H1 (cell line): ENCODE results near the gene PTH1R. TPM values are rescaled to one million over a fixed set of nuclear protein-coding genes. Genes with fewer than 3 reads are reported as not detected.
A peak's percentile ranks its signal among the peaks of the same experiment; 100 is the strongest.

Experiments used
- CTCF ChIA-PET: fragments of 300-600 bp; sonication (Branson Sonifier 250); formaldehyde crosslinking; loops from one replicate; lab custom pipeline; 2021; ENCODE audit not compliant: partially characterized antibody; lab: Charles Lee
- POLR2A ChIA-PET: fragments of 300-600 bp; sonication (Branson Sonifier 250); formaldehyde crosslinking; loops from one replicate; lab custom pipeline; 2021; ENCODE audit warnings: inconsistent platforms; ENCODE audit not compliant: partially characterized antibody; lab: Charles Lee
- DNase-seq, 2 experiments: peaks; one replicate each; pipeline versions ENCODE4 v3.0.0 to v3.0.0-alpha.2; 2010 to 2022; ENCODE audit warnings: low spot score in 2 of 2, low read depth in 1 of 2, mixed read lengths in 1 of 2
- FAIRE-seq: peaks from 2 replicates; lab custom pipeline; 2011; peaks lifted over from hg19 to GRCh38; lab: Jason Lieb, UNC
- H2AFZ ChIP-seq: 2 replicates; pipeline ENCODE4 v1.8.1; 2012; ENCODE audit warnings: low read length, inconsistent platforms
- H2AK5ac ChIP-seq: 2 replicates; pipeline ENCODE4 v1.6.1; 2013; ENCODE audit warnings: low read depth, low read length
- H2BK120ac ChIP-seq: replicated peaks from 2 replicates; pipeline ENCODE3; 2013; ENCODE audit warnings: low read depth, low read length, inconsistent platforms
- H2BK12ac ChIP-seq: 2 replicates; pipeline ENCODE4 v1.6.1; 2013; ENCODE audit warnings: low read depth, low read length
- H2BK15ac ChIP-seq: 2 replicates; pipeline ENCODE4 v1.6.1; 2013; ENCODE audit warnings: low read length
- H2BK20ac ChIP-seq: 2 replicates; pipeline ENCODE4 v1.6.1; 2013; ENCODE audit warnings: low read length
- H2BK5ac ChIP-seq: 2 replicates; pipeline ENCODE4 v1.6.1; 2013; ENCODE audit warnings: low read depth, low read length
- H3K14ac ChIP-seq: 2 replicates; pipeline ENCODE4 v1.6.1; 2013; ENCODE audit warnings: inconsistent platforms; ENCODE audit not compliant: insufficient read length
- H3K18ac ChIP-seq: 2 replicates; pipeline ENCODE4 v1.6.1; 2013; ENCODE audit warnings: low read length; ENCODE audit errors: extremely low read depth
- H3K23ac ChIP-seq: 2 replicates; pipeline ENCODE4 v1.6.1; 2013; ENCODE audit warnings: inconsistent platforms; ENCODE audit not compliant: insufficient read length
- H3K23me2 ChIP-seq: 2 replicates; pipeline ENCODE4 v1.6.1; 2013; ENCODE audit warnings: low read depth, low read length
- H3K27ac ChIP-seq: 2 replicates; pipeline ENCODE4 v1.6.1; 2011; ENCODE audit warnings: low read depth, low read length, inconsistent platforms
- H3K27me3 ChIP-seq, 4 experiments: replicated peaks in 1 of 4; 1 replicate in 1 of 4; 2 replicates in 3 of 4; pipeline versions ENCODE4 v1.6.1 to v1.8.1; 2011 to 2013; ENCODE audit warnings: low read length in 3 of 4, mild to moderate bottlenecking in 3 of 4, inconsistent platforms in 2 of 4, mixed read lengths in 2 of 4, moderate library complexity in 1 of 4; ENCODE audit not compliant: control insufficient read depth in 3 of 4, insufficient read depth in 3 of 4; ENCODE audit errors: extremely low read depth in 1 of 4
- H3K36me3 ChIP-seq, 4 experiments: 2 replicates each; pipeline versions ENCODE4 v1.6.1 to v1.8.1; 2011 to 2013; ENCODE audit warnings: mild to moderate bottlenecking in 4 of 4, low read length in 3 of 4, moderate library complexity in 2 of 4, control low read depth in 1 of 4, inconsistent platforms in 1 of 4; ENCODE audit not compliant: insufficient read depth in 4 of 4, control insufficient read depth in 2 of 4
- H3K4ac ChIP-seq: replicated peaks from 2 replicates; pipeline ENCODE3; 2013; ENCODE audit warnings: low read length, low read depth, mixed read lengths, inconsistent platforms; ENCODE audit not compliant: insufficient read length
- H3K4me1 ChIP-seq, 4 experiments: replicated peaks in 1 of 4; 1 replicate in 1 of 4; 2 replicates in 3 of 4; pipeline versions ENCODE4 v1.6.1 to v1.8.1; 2011 to 2013; ENCODE audit warnings: low read length in 3 of 4, inconsistent platforms in 2 of 4, mixed read lengths in 1 of 4; ENCODE audit not compliant: insufficient read depth in 4 of 4, control insufficient read depth in 3 of 4
- H3K4me2 ChIP-seq, 2 experiments: 2 replicates each; pipeline versions ENCODE4 v1.6.1 to v1.8.1; 2011 to 2013; ENCODE audit warnings: low read depth in 2 of 2, low read length in 2 of 2, control low read depth in 1 of 2, inconsistent platforms in 1 of 2, mild to moderate bottlenecking in 1 of 2; ENCODE audit not compliant: insufficient read depth in 1 of 2
- H3K4me3 ChIP-seq, 4 experiments: fragments of 200-600, 300-600 bp in 1 of 4; sonication (generic), shearing (Covaris generic), sonication (Bioruptor Twin) in 1 of 4; 2 replicates each; pipeline versions ENCODE4 v1.5.1 to v1.8.1; 2011 to 2016; ENCODE audit warnings: low read length in 4 of 4, low read depth in 3 of 4, control low read depth in 2 of 4, inconsistent platforms in 2 of 4, mild to moderate bottlenecking in 2 of 4, mixed read lengths in 1 of 4, moderate library complexity in 1 of 4; ENCODE audit not compliant: insufficient read depth in 2 of 4; ENCODE audit errors: extremely low read depth in 1 of 4
- H3K56ac ChIP-seq: replicated peaks from 2 replicates; pipeline ENCODE3; 2013; ENCODE audit warnings: low read depth, mild to moderate bottlenecking, mixed read lengths, low read length, inconsistent platforms; ENCODE audit not compliant: insufficient read length
- H3K79me1 ChIP-seq: 2 replicates; pipeline ENCODE4 v1.6.1; 2013; ENCODE audit warnings: low read depth, low read length, control low read depth
- H3K79me2 ChIP-seq, 2 experiments: 2 replicates each; pipeline versions ENCODE4 v1.6.1 to v1.8.1; 2012 to 2013; ENCODE audit warnings: low read length in 2 of 2, mild to moderate bottlenecking in 2 of 2, inconsistent platforms in 1 of 2; ENCODE audit not compliant: insufficient read depth in 2 of 2, control insufficient read depth in 1 of 2
- H3K9ac ChIP-seq, 4 experiments: replicated peaks in 1 of 4; 1 replicate in 1 of 4; 2 replicates in 3 of 4; pipeline versions ENCODE4 v1.6.1 to v1.8.1; 2011 to 2013; ENCODE audit warnings: low read depth in 3 of 4, low read length in 3 of 4, control low read depth in 2 of 4, mild to moderate bottlenecking in 2 of 4, moderate library complexity in 2 of 4, inconsistent platforms in 1 of 4; ENCODE audit errors: extremely low read depth in 1 of 4
- H3K9me3 ChIP-seq, 2 experiments: 2 replicates each; pipeline versions ENCODE4 v1.6.1 to v1.8.1; 2012 to 2013; ENCODE audit warnings: mild to moderate bottlenecking in 2 of 2, moderate library complexity in 2 of 2, control low read depth in 1 of 2, inconsistent platforms in 1 of 2, low read depth in 1 of 2, low read length in 1 of 2, mixed read lengths in 1 of 2; ENCODE audit not compliant: insufficient read depth in 2 of 2
- H4K20me1 ChIP-seq, 2 experiments: replicated peaks in 1 of 2; 2 replicates each; pipeline versions ENCODE3 to v1.8.1; 2011 to 2013; ENCODE audit warnings: inconsistent platforms in 2 of 2, low read length in 2 of 2, mild to moderate bottlenecking in 1 of 2; ENCODE audit not compliant: insufficient read depth in 2 of 2, control insufficient read depth in 1 of 2
- H4K5ac ChIP-seq: 2 replicates; pipeline ENCODE4 v1.6.1; 2013; ENCODE audit warnings: low read length, low read depth, mixed read lengths, inconsistent platforms; ENCODE audit not compliant: insufficient read length
- H4K8ac ChIP-seq: 2 replicates; pipeline ENCODE4 v1.8.0; 2013; ENCODE audit warnings: mild to moderate bottlenecking, moderate library complexity, low read length, inconsistent platforms; ENCODE audit not compliant: insufficient read depth; ENCODE audit errors: extremely low read depth
- H4K91ac ChIP-seq: replicated peaks from 2 replicates; pipeline ENCODE3; 2013; ENCODE audit warnings: low read length, mixed read lengths, inconsistent platforms; ENCODE audit not compliant: insufficient read length
- ASH2L ChIP-seq: fragments of 200-600, 300-600 bp; sonication (generic); IDR thresholded peaks from one replicate; pipeline ENCODE4 v1.7.1; 2017; ENCODE audit warnings: low read length
- ATF2 ChIP-seq: IDR thresholded peaks from 2 replicates; pipeline ENCODE4 v1.6.1; 2012; ENCODE audit warnings: low read length, inconsistent platforms
- CREB1 ChIP-seq: IDR thresholded peaks from 2 replicates; pipeline ENCODE4 v1.6.1; 2012; ENCODE audit warnings: inconsistent platforms
- MAFK ChIP-seq: IDR thresholded peaks from 2 replicates; pipeline ENCODE4 v1.6.1; 2012; ENCODE audit warnings: low read depth, mild to moderate bottlenecking, improper control_type of control experiment, low read length
- NRF1 ChIP-seq: IDR thresholded peaks from 2 replicates; pipeline ENCODE4 v1.6.1; 2011; ENCODE audit warnings: mild to moderate bottlenecking, low read depth, low read length, improper control_type of control experiment
- RFX5 ChIP-seq: IDR thresholded peaks from 2 replicates; pipeline ENCODE4 v1.6.1; 2011; ENCODE audit warnings: low read depth, low read length, improper control_type of control experiment, borderline replicate concordance
- TAF7 ChIP-seq: optimal IDR thresholded peaks from 2 replicates; pipeline ENCODE3; 2011; ENCODE audit warnings: low read depth, mild to moderate bottlenecking, inconsistent platforms, low read length, moderate library complexity, borderline replicate concordance
- USF2 ChIP-seq: IDR thresholded peaks from 2 replicates; pipeline ENCODE4 v1.6.1; 2011; ENCODE audit warnings: low read length, improper control_type of control experiment
- ZNF274 ChIP-seq: IDR thresholded peaks from 2 replicates; pipeline ENCODE4 v1.7.0; 2012; ENCODE audit warnings: low read length, borderline replicate concordance; ENCODE audit errors: extremely low read depth
- WGBS, 2 experiments: shearing (Covaris generic) in 1 of 2; methylation state at CpG; one replicate each; pipeline versions ENCODE4 v1.1.6 to v1.1.7; 2013 to 2015; ENCODE audit warnings: low lambda C conversion rate in 2 of 2, mixed read lengths in 2 of 2, inconsistent platforms in 1 of 2, low coverage in 1 of 2, missing lambda C conversion rate in 1 of 2; ENCODE audit not compliant: insufficient replicate concordance in 2 of 2, insufficient coverage in 1 of 2, insufficient read length in 1 of 2; ENCODE audit errors: extremely low coverage in 1 of 2, missing lambda C conversion rate in 1 of 2; 5-methylcytosine and 5-hydroxymethylcytosine counted together
- polyA plus RNA-seq, 7 experiments: library from polyadenylated mRNA; depleted of rRNA in 3 of 7; stranded (reverse) in 5 of 7; unstranded in 2 of 7; fragments of >200 nt in 5 of 7; fragments of 200-250 nt in 2 of 7; gene quantifications; 1 replicate in 5 of 7; 2 replicates in 1 of 7; 4 replicates in 1 of 7; pipeline versions ENCODE4 v1.2.1 to v1.2.3, GENCODE V29; 2011 to 2013; ENCODE audit warnings: missing spikeins in 2 of 7, mixed read lengths in 2 of 7
- total RNA-seq: library from RNA; stranded (reverse); fragmentation: NEBNext Ultra II Directional; extraction: Animal tissue kit (Norgen Biotek cat#: 25700); gene quantifications from 2 replicates; pipeline ENCODE4 v1.2.1, GENCODE V29; 2021
- TF ChIP-seq, protein P1 (sequence below): IDR thresholded peaks from 2 replicates; pipeline ENCODE4 v1.6.1; 2012; ENCODE audit warnings: inconsistent platforms

The PTH1R gene
- total and polyA plus RNA-seq, 2 of the 8 experiments (the other 6 are each of a cell fraction or from before 2014, with no cell fraction given): 0.57 to 1.5 TPM

- peaks cover 10% of the 10 kb centered on the region; the same call in 1 of the 2 replicates for H3K23me2 ChIP-seq
- H3K79me1 ChIP-seq: no peaks in the 10 kb centered on the region
- ChIA-PET CTCF (interaction anchor here (0.8 to 13.3 kb wide), 17 partner anchors 12 to 192 kb away, joined by 3 to 91 read pairs (median 11); partner anchors contain the start of genes MYL3, PRSS50, PTH1R and TMIE), POLR2A (interaction anchor here (1.1 to 1.2 kb wide), 2 partner anchors 12 to 29 kb away, joined by 3 read pairs; no protein-coding TSS in a partner anchor)
- no peaks in the 10 kb centered on the region for H3K36me3 ChIP-seq
- no peaks in the 10 kb centered on the region for H3K9me3 ChIP-seq
- H3K27ac ChIP-seq: no peak overlapping the region
- H2BK5ac ChIP-seq: no peak overlapping the region
- H3K14ac ChIP-seq: no peak overlapping the region
- no peak overlapping the region for H4K8ac ChIP-seq
- no peak overlapping the region for H2AK5ac ChIP-seq
- H4K20me1 ChIP-seq: peaks cover 0 to 7% of the 10 kb centered on the region in 2 experiments
- no peak overlapping the region for H2AFZ ChIP-seq
- no peak overlapping the region; the same call in 1 of the 2 replicates for H3K18ac ChIP-seq
- no peak overlapping the region for H3K4me2 ChIP-seq
- H2BK15ac ChIP-seq: no peak overlapping the region
- no peak overlapping the region for H3K56ac ChIP-seq
- no peak overlapping the region for H4K5ac ChIP-seq
- WGBS, 2 experiments: 81% methylated on average over 6 of the region's 6 CpGs; no CpG with 5 or more reads in 1 of the 2 experiments
- H4K91ac ChIP-seq: no peak overlapping the region
- no peak for DNase-seq
- H2BK120ac ChIP-seq: no peak overlapping the region
- H3K79me2 ChIP-seq: no peaks in the 10 kb centered on the region
- no peak overlapping the region for H3K4me3 ChIP-seq
- H3K4ac ChIP-seq: no peak overlapping the region
- 0 out of 2 replicates have a peak overlapping the region, but pooled peaks have one; percentile 27 for H2BK12ac ChIP-seq
- H3K4me1 ChIP-seq: peaks cover 4 to 18% (median 13%) of the 10 kb centered on the region in 4 experiments
- H3K9ac ChIP-seq: no peak overlapping the region
- no peak for FAIRE-seq
- no peak overlapping the region for H2BK20ac ChIP-seq
- H3K23ac ChIP-seq: no peak overlapping the region
- H3K27me3 ChIP-seq: peaks cover 15 to 74% (median 58%) of the 10 kb centered on the region in 4 experiments
- TF ChIP-seq, protein P1, sequence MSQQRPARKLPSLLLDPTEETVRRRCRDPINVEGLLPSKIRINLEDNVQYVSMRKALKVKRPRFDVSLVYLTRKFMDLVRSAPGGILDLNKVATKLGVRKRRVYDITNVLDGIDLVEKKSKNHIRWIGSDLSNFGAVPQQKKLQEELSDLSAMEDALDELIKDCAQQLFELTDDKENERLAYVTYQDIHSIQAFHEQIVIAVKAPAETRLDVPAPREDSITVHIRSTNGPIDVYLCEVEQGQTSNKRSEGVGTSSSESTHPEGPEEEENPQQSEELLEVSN: no peak
- no peak for TF ChIP-seq TAF7
- TF ChIP-seq USF2: no peak
- TF ChIP-seq RFX5: no peak
- TF ChIP-seq ASH2L: no peak
- TF ChIP-seq ATF2: no peak
- TF ChIP-seq MAFK: no peak
- TF ChIP-seq ZNF274: no peak
- TF ChIP-seq CREB1: no peak
- TF ChIP-seq NRF1: no peak
These were observed 16.7 kb downstream of the PTH1R start for GRCh38 chr3:46894256-46894655.
